ENCODE results near the gene ZBED5. TPM values are rescaled to one million over a fixed set of nuclear protein-coding genes. Genes with fewer than 3 reads are reported as not detected.

The ZBED5 gene
- polyA plus RNA-seq, 1 donor from 2014 or later: 178 TPM

- peak overlapping the region; percentile 93 for H2AFZ ChIP-seq (ENCODE audit: low read depth, low read length)
- peaks cover 12% of the 10 kb centered on the region for H3F3A ChIP-seq (ENCODE audit: insufficient read depth, low read length, poor library complexity, severe bottlenecking)
- H3K36me3 ChIP-seq (ENCODE audit: insufficient read depth, low read length): peaks cover 28% of the 10 kb centered on the region
- peak overlapping the region; percentile 97 for H3K4me2 ChIP-seq (ENCODE audit: low read length)
- peak overlapping the region; percentile 100 for H3K27ac ChIP-seq (ENCODE audit: low read length)
- no peaks in the 10 kb centered on the region for H4K20me1 ChIP-seq (ENCODE audit: insufficient read depth)
- no peaks in the 10 kb centered on the region for H3K27me3 ChIP-seq (ENCODE audit: insufficient read depth, low read depth, low read length)
- peak overlapping the region; percentile 99 for H3K9ac ChIP-seq (ENCODE audit: low read length)
- TF ChIP-seq EP300 (conservative IDR thresholded peaks at IDR 0.05; ENCODE audit: poor library complexity, severe bottlenecking): no peak
- TF ChIP-seq REST (IDR thresholded peaks at IDR 0.05; ENCODE audit: borderline replicate concordance): no peak
- TF ChIP-seq TAF1 (IDR thresholded peaks at IDR 0.05; ENCODE audit: low read depth): no peak
- TF ChIP-seq RAD21 (conservative IDR thresholded peaks at IDR 0.05): no peak
- no peak for TF ChIP-seq EZH2 (IDR thresholded peaks at IDR 0.05; ENCODE audit: borderline replicate concordance, insufficient read depth, low read length, poor library complexity, severe bottlenecking)
- no peak for TF ChIP-seq SMC3 (conservative IDR thresholded peaks at IDR 0.05; ENCODE audit: poor library complexity)
- no peak for TF ChIP-seq CTCF (IDR thresholded peaks at IDR 0.05; ENCODE audit: poor library complexity, severe bottlenecking)
- no peak for TF ChIP-seq POLR2AphosphoS5 (IDR thresholded peaks at IDR 0.05)
- no peak for TF ChIP-seq MXI1 (conservative IDR thresholded peaks at IDR 0.05; ENCODE audit: poor library complexity, severe bottlenecking)
- peak overlapping the region; percentile 89 for H3K4me3 ChIP-seq (ENCODE audit: low read length)
- no peaks in the 10 kb centered on the region for H3K9me2 ChIP-seq (ENCODE audit: insufficient read depth, low read length)
- H3K79me2 ChIP-seq (replicated peaks; ENCODE audit: insufficient read depth, low read length): peaks cover 61% of the 10 kb centered on the region
- no peaks in the 10 kb centered on the region for H3K9me3 ChIP-seq (ENCODE audit: low read length)
Measured at GRCh38 chr11:10856689-10857458, 979 bp downstream of the ZBED5 start.

GRCh38 chr11:10855295-10855694, 2.6 kb downstream of the ZBED5 start:
- no peak overlapping the region for H3K27ac ChIP-seq (ENCODE audit: low read length)
- H3K4me3 ChIP-seq (ENCODE audit: low read length): peak overlapping the region; percentile 89
- peaks cover 53% of the 10 kb centered on the region for H3K79me2 ChIP-seq (replicated peaks; ENCODE audit: insufficient read depth, low read length)
- no peak overlapping the region for H3K9ac ChIP-seq (ENCODE audit: low read length)
- no peaks in the 10 kb centered on the region for H3K9me3 ChIP-seq (ENCODE audit: low read length)
- no peaks in the 10 kb centered on the region for H3K27me3 ChIP-seq (ENCODE audit: insufficient read depth, low read depth, low read length)
- H4K20me1 ChIP-seq (ENCODE audit: insufficient read depth): no peaks in the 10 kb centered on the region
- TF ChIP-seq RAD21 (conservative IDR thresholded peaks at IDR 0.05): no peak
- TF ChIP-seq MXI1 (conservative IDR thresholded peaks at IDR 0.05; ENCODE audit: poor library complexity, severe bottlenecking): no peak
- H3F3A ChIP-seq (ENCODE audit: insufficient read depth, low read length, poor library complexity, severe bottlenecking): peaks cover 12% of the 10 kb centered on the region
- H3K36me3 ChIP-seq (ENCODE audit: insufficient read depth, low read length): peaks cover 29% of the 10 kb centered on the region
- H3K4me2 ChIP-seq (ENCODE audit: low read length): peak overlapping the region; percentile 97
- H3K9me2 ChIP-seq (ENCODE audit: insufficient read depth, low read length): no peaks in the 10 kb centered on the region
- no peak overlapping the region for H2AFZ ChIP-seq (ENCODE audit: low read depth, low read length)

Data from neural cell (in vitro differentiated cells).